Sigmoid colon (tissue), 7 donors: ENCODE results near the gene YLPM1. TPM values are rescaled to one million over a fixed set of nuclear protein-coding genes. Genes with fewer than 3 reads are reported as not detected.

Experiments
- DNase-seq: peaks from one replicate; pipeline ENCODE4 v3.0.0-alpha.2; 2019
- H3K27ac ChIP-seq, 4 donors: fragments of 200-600 bp; sonication (generic); one replicate each; pipeline ENCODE4 v1.5.1; 2016 to 2019; ENCODE audit warnings: mild to moderate bottlenecking in 1 of 4
- H3K27me3 ChIP-seq, 3 donors: fragments of 200-600 bp; sonication (generic); one replicate each; pipeline ENCODE4 v1.5.1; 2019; ENCODE audit warnings: mild to moderate bottlenecking in 1 of 3
- H3K36me3 ChIP-seq, 4 donors: fragments of 200-600 bp; sonication (generic); one replicate each; pipeline ENCODE4 v1.5.1; 2016 to 2019
- H3K4me1 ChIP-seq, 4 donors: fragments of 200-600 bp; sonication (generic); one replicate each; pipeline ENCODE4 v1.5.1; 2017 to 2019
- H3K4me3 ChIP-seq, 4 donors: fragments of 200-600 bp; sonication (generic); one replicate each; pipeline ENCODE4 v1.5.1; 2017 to 2019; ENCODE audit warnings: mild to moderate bottlenecking in 2 of 4, moderate library complexity in 1 of 4
- H3K9me3 ChIP-seq, 4 donors: fragments of 200-600 bp in 3 of 4; sonication (generic) in 3 of 4; one replicate each; pipeline versions ENCODE4 v1.5.1 to v1.6.1; 2013 to 2019
- EP300 ChIP-seq, 4 donors: sonication (generic); formaldehyde crosslinking; IDR thresholded peaks; one replicate each; pipeline ENCODE4 v1.6.1; 2017; ENCODE audit warnings: antibody characterized with exemption in 4 of 4
- POLR2A ChIP-seq, 2 donors: fragments of 450-650 bp; IDR thresholded peaks; one replicate each; pipeline ENCODE4 v1.6.1; 2016; ENCODE audit warnings: antibody characterized with exemption in 2 of 2, mild to moderate bottlenecking in 2 of 2, moderate library complexity in 2 of 2
- POLR2AphosphoS5 ChIP-seq, 4 donors: sonication (generic); formaldehyde crosslinking; IDR thresholded peaks; one replicate each; pipeline ENCODE4 v1.6.1; 2017; ENCODE audit warnings: antibody characterized with exemption in 4 of 4
- WGBS, 2 donors: extraction: QIAGEN DNeasy Blood & Tissue Kit; methylation state at CpG; one replicate each; pipeline ENCODE4 v1.1.7; 2013; 5-methylcytosine and 5-hydroxymethylcytosine counted together
- intact Hi-C: fragments of 100-400 bp; cut with DNase I; formaldehyde crosslinking; loops from one replicate; pipeline ENCODE4 v1.15.1; 2023
- polyA plus RNA-seq, 3 donors: library from polyadenylated mRNA; stranded (reverse); fragments of 200-250 nt; gene quantifications; one replicate each; pipeline ENCODE4 v1.2.3, GENCODE V29; 2013
- total RNA-seq, 4 donors: library from RNA; depleted of rRNA; stranded (reverse); fragments of >200 nt; gene quantifications; one replicate each; pipeline ENCODE4 v1.1.0, GENCODE V29; 2016
- TF ChIP-seq, protein P1 (sequence below), 4 experiments: fragments of 450-650 bp in 3 of 4; fragments of 200-600 bp in 1 of 4; IDR thresholded peaks; one replicate each; pipeline ENCODE4 v1.5.1; 2016 to 2019; ENCODE audit warnings: antibody characterized with exemption in 4 of 4, mild to moderate bottlenecking in 3 of 4, moderate library complexity in 2 of 4
- donor health status: healthy with polysubstance abuse.
- donor health status: Bipolar disorder and iron deficiency.
- donor health status: healthy.

YLPM1 gene
- total and polyA plus RNA-seq, 7 donors, result 7.2 to 58.7 (median 40.3) TPM

DNA sequence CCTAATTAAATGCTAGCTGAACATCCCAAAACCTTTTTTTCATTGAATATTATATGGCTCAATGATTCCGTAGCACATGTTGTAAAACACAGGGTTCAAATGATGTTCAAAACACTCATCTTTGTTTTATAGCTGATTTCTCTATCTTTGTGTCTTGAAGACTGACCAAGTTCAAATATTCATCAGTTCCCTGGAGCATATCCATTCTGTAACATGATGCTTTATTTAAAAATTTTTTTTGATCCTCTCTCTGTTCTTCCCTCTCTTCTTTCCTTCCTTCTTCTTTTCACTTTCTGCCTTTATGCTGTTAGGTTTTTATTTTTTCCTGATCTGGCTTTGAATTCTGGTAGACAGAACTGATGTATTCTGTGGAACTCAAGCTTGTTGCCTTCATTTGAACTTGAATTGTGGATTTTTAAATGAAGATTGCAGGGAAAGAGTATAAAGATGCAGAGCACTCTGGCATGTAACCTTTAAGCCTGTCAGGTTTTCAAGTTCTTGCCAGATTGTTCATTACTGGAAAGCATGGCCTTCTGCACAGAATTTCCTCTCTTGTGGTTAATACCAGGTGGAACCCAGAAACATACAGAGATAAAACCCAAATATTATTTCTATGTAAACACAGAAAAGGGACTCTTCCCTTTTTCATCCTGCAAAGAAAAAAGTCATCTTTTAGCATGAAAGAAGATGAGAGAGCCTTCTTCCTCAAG is 73.3 kb downstream of the YLPM1 start:
- no peaks in the 10 kb centered on the region for H3K27me3 ChIP-seq
- intact Hi-C loops, result no loop called here
- WGBS, 2 donors, result 82 to 83% methylated on average over 1 of the region's 1 CpG
- H3K4me1 ChIP-seq, result no peaks in the 10 kb centered on the region
- no peak overlapping the region for H3K27ac ChIP-seq
- TF ChIP-seq, protein P1, sequence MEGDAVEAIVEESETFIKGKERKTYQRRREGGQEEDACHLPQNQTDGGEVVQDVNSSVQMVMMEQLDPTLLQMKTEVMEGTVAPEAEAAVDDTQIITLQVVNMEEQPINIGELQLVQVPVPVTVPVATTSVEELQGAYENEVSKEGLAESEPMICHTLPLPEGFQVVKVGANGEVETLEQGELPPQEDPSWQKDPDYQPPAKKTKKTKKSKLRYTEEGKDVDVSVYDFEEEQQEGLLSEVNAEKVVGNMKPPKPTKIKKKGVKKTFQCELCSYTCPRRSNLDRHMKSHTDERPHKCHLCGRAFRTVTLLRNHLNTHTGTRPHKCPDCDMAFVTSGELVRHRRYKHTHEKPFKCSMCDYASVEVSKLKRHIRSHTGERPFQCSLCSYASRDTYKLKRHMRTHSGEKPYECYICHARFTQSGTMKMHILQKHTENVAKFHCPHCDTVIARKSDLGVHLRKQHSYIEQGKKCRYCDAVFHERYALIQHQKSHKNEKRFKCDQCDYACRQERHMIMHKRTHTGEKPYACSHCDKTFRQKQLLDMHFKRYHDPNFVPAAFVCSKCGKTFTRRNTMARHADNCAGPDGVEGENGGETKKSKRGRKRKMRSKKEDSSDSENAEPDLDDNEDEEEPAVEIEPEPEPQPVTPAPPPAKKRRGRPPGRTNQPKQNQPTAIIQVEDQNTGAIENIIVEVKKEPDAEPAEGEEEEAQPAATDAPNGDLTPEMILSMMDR (IDR thresholded peaks at IDR 0.05), result no peak
- TF ChIP-seq POLR2AphosphoS5 (IDR thresholded peaks at IDR 0.05) (no peak), EP300 (IDR thresholded peaks at IDR 0.05) (no peak), POLR2A (IDR thresholded peaks at IDR 0.05) (no peak)
- H3K4me3 ChIP-seq, result no peak overlapping the region
- peaks cover 0 to 39% (median 7%) of the 10 kb centered on the region in 4 donors for H3K36me3 ChIP-seq
- DNase-seq, result no peak
- no peaks in the 10 kb centered on the region for H3K9me3 ChIP-seq

DNA sequence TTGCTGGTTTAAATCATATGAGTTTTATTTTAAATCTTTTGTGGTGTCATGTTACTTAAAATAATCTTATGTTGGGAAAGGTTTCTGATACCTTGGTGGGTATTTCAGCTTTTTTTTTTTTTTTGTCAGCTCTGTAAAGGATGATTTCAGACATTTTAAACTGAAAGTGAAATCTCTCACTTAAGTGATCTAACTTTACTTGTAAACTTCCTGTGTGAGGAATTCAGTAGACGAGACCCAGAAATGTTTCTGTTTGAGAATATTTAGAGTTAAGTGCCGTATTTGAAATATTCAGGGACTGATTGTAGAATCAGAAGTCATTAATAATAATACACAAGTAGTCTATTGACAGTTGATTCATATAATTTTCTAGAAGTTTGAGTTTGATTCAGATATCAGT is 75.0 kb downstream of the YLPM1 start:
- Histone ChIP-seq H3K27ac (peak overlapping the region in 3 of 4 donors; percentile 23 to 45 (median 25)), H3K4me1 (no peaks in the 10 kb centered on the region), H3K9me3 (no peaks in the 10 kb centered on the region), H3K27me3 (no peaks in the 10 kb centered on the region), H3K36me3 (peaks cover 0 to 27% (median 7%) of the 10 kb centered on the region in 4 donors), H3K4me3 (peak overlapping the region in 1 of 4 donors; percentile 8)
- DNase-seq, result no peak
- TF ChIP-seq EP300 (IDR thresholded peaks at IDR 0.05) (no peak), POLR2AphosphoS5 (IDR thresholded peaks at IDR 0.05) (no peak), POLR2A (IDR thresholded peaks at IDR 0.05) (no peak)
- TF ChIP-seq, protein P1 (IDR thresholded peaks at IDR 0.05), result no peak
- intact Hi-C loops, result no loop called here
- 25 to 70% methylated on average over 2 of the region's 2 CpGs for WGBS, 2 donors

DNA sequence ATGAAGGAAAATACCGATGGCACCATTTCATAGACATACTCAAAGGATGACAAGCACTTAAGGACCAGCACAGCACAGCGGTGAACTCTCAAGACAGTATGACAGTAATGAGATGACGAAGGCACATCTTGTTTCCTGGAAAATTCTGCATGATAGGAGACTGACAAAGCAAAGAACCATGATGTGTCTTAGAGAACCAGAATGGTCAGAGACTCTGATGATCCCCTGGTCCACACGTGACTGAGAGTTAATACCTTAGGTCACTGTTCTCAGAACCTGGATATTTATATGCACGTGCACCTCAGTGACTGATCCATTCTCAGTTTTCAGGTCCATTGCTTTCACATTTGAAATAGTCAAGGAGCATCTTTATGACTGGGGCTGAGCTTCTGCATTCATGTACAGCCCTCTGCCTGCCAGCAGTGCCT is 77.5 kb downstream of the YLPM1 start:
- WGBS, 2 donors, result 85 to 90% methylated on average over 5 of the region's 5 CpGs

DNA sequence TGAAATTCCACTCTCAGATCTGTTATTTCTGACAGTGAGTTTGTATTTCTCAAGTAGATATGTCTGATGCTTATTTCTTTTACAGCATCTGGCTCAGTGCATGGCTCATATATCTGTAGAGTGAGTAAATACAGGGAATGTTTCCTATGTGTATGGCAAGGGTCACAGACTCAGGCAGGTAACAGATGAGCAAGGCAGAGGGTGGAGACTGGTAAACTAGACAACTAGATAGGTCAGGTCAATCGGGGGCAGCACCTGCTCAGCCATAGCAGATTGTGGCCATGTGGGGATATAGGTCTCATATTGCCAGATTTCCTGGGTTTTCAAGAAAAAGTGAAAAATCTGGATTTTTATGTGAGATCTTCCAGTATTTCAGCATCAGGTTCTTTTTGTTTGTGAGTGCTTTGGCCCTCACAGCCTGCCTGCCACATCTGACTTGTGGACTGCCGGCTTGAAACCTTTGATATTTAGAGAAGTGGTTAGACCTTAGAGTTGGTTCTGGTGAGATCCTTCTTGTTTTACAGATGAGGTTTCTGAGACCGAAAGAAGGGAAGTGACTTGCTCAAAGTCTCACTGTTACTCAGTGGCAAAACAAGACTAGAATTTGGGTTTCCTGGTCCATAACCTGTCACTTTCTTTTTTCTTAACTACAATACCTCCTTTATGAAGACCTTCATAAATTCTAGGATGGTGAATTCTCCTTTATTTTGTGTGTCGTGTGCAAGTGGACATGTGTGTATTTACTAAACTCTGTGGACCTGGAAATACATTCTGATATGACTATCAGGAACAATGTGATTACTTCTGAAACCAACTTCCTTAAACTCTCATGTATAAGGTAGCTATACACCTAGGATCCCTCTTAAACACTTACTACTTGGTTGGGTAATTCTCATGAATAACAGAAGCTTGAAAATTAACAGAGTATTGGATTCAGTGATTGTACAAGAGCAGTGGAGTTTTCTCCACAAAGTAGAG is 78.4 kb downstream of the YLPM1 start:
- TF ChIP-seq POLR2AphosphoS5 (IDR thresholded peaks at IDR 0.05), result no peak
- no peak for TF ChIP-seq EP300 (IDR thresholded peaks at IDR 0.05)
- TF ChIP-seq, protein P1 (IDR thresholded peaks at IDR 0.05), result no peak
- TF ChIP-seq POLR2A (IDR thresholded peaks at IDR 0.05), result no peak
- Histone ChIP-seq H3K36me3 (peaks cover 0 to 10% (median 2%) of the 10 kb centered on the region in 4 donors), H3K27ac (no peak overlapping the region), H3K27me3 (no peaks in the 10 kb centered on the region), H3K4me3 (no peak overlapping the region), H3K4me1 (no peaks in the 10 kb centered on the region), H3K9me3 (no peaks in the 10 kb centered on the region)
- no peak for DNase-seq
- 64 to 83% methylated on average over 4 of the region's 4 CpGs for WGBS, 2 donors
- intact Hi-C loops, result no loop called here

More for the DNA sequence above, 77.5 kb downstream of the YLPM1 start:
- TF ChIP-seq, protein P1 (IDR thresholded peaks at IDR 0.05), result no peak
- TF ChIP-seq EP300 (IDR thresholded peaks at IDR 0.05) (no peak), POLR2A (IDR thresholded peaks at IDR 0.05) (no peak), POLR2AphosphoS5 (IDR thresholded peaks at IDR 0.05) (no peak)
- H3K36me3 ChIP-seq, result peaks cover 0 to 16% (median 4%) of the 10 kb centered on the region in 4 donors
- intact Hi-C loops, result no loop called here
- no peak overlapping the region for H3K27ac ChIP-seq
- DNase-seq, result no peak
- H3K9me3 ChIP-seq, result no peaks in the 10 kb centered on the region
- H3K4me3 ChIP-seq, result no peak overlapping the region
- H3K27me3 ChIP-seq, result no peaks in the 10 kb centered on the region
- no peaks in the 10 kb centered on the region for H3K4me1 ChIP-seq
